ENCODE measurements around the gene PSORS1C1.
"Not testable (repeated sequence)": the region's sequence is repeated elsewhere in the genome, so short reads cannot be mapped to it uniquely, and the experiment has no call there.

The PSORS1C1 gene

GRCh38 chr6:31114541-31114878, at the start of gene PSORS1C1:
Gene PSORS1C1, plus strand, starts transcription at chr6:31114800. Its CDS starts 14,833 bp downstream, at chr6:31129633.
- no peak for DNase-seq

GRCh38 chr6:31065556-31065955, 49.0 kb upstream of the PSORS1C1 start:
- DNase-seq: no peak

GRCh38 chr6:31067028-31067427, 47.6 kb upstream of the PSORS1C1 start:
- not testable (repeated sequence) for DNase-seq

GRCh38 chr6:31067891-31068668, 46.5 kb upstream of the PSORS1C1 start:
- DNase-seq: not testable (repeated sequence)

- peak; percentile 13 for DNase-seq
Observed at GRCh38 chr6:31068669-31069340, 45.8 kb upstream of the PSORS1C1 start.

GRCh38 chr6:31070711-31071197, 43.8 kb upstream of the PSORS1C1 start:
- no peak for DNase-seq

- no peak for DNase-seq
Observed at GRCh38 chr6:31074401-31074800, 40.2 kb upstream of the PSORS1C1 start.

GRCh38 chr6:31075528-31075927, 39.1 kb upstream of the PSORS1C1 start:
- no peak for DNase-seq

GRCh38 chr6:31076611-31077010, 38.0 kb upstream of the PSORS1C1 start:
- DNase-seq: no peak

GRCh38 chr6:31079656-31080261, 34.8 kb upstream of the PSORS1C1 start:
- DNase-seq: no peak

GRCh38 chr6:31081872-31082271, 32.7 kb upstream of the PSORS1C1 start:
- DNase-seq: no peak

GRCh38 chr6:31083742-31084354, 30.8 kb upstream of the PSORS1C1 start:
- no peak for DNase-seq

GRCh38 chr6:31086788-31087440, 27.7 kb upstream of the PSORS1C1 start:
- DNase-seq: no peak

GRCh38 chr6:31087494-31088089, 27.0 kb upstream of the PSORS1C1 start:
- DNase-seq: peak; percentile 35

GRCh38 chr6:31090275-31090972, 24.2 kb upstream of the PSORS1C1 start:
- no peak for DNase-seq

GRCh38 chr6:31090973-31091364, 23.6 kb upstream of the PSORS1C1 start:
- no peak for DNase-seq

- no peak for DNase-seq
Observed at GRCh38 chr6:31091680-31092079, 22.9 kb upstream of the PSORS1C1 start.

- no peak for DNase-seq
Observed at GRCh38 chr6:31092238-31092637, 22.4 kb upstream of the PSORS1C1 start.

- DNase-seq: no peak
Observed at GRCh38 chr6:31092769-31093505, 21.7 kb upstream of the PSORS1C1 start.

- no peak for DNase-seq
Observed at GRCh38 chr6:31094389-31094881, 20.2 kb upstream of the PSORS1C1 start.

GRCh38 chr6:31096215-31096614, 18.4 kb upstream of the PSORS1C1 start:
- DNase-seq: no peak
